HL-60 (cell line): Measurements from ENCODE around the gene DNAJC4.
A peak's percentile ranks its signal among the peaks of the same experiment; 100 is the strongest.

Experiments
- DNase-seq, 2 experiments: peaks; one replicate each; pipeline ENCODE4 v3.0.0-alpha.2; 2010 to 2020; ENCODE audit warnings: low read depth in 1 of 2, low spot score in 1 of 2
- H3K27ac ChIP-seq: fragments of 250-450 bp; sonication (Bioruptor Pico); replicated peaks from 2 replicates; pipeline ENCODE4 v1.5.1; 2020; ENCODE audit warnings: mild to moderate bottlenecking, moderate library complexity
- H3K27me3 ChIP-seq: fragments of 250-450 bp; sonication (Bioruptor Pico); 2 replicates; pipeline ENCODE4 v1.5.1; 2021; ENCODE audit warnings: mild to moderate bottlenecking, moderate library complexity; ENCODE audit not compliant: insufficient read depth, poor library complexity, severe bottlenecking
- H3K4me3 ChIP-seq: replicated peaks from 2 replicates; pipeline ENCODE4 v1.5.1; 2011; ENCODE audit warnings: mild to moderate bottlenecking, control low read depth, low read length; ENCODE audit not compliant: insufficient read depth
- CTCF ChIP-seq: IDR thresholded peaks from one replicate; pipeline ENCODE4 v1.5.1; 2011; ENCODE audit warnings: low read length, control low read depth, inconsistent platforms; ENCODE audit not compliant: insufficient read depth
- GABPA ChIP-seq: IDR thresholded peaks from 2 replicates; pipeline ENCODE4 v1.6.1; 2012; ENCODE audit warnings: low read depth
- POLR2AphosphoS5 ChIP-seq: IDR thresholded peaks from 2 replicates; pipeline ENCODE4 v1.6.1; 2012; ENCODE audit warnings: low read depth
- REST ChIP-seq: IDR thresholded peaks from 2 replicates; pipeline ENCODE4 v1.6.1; 2012; ENCODE audit warnings: low read depth; ENCODE audit not compliant: insufficient replicate concordance
- SPI1 ChIP-seq: IDR thresholded peaks from 2 replicates; pipeline ENCODE4 v1.6.1; 2012; ENCODE audit warnings: low read depth, mild to moderate bottlenecking, borderline replicate concordance

DNAJC4 gene

GRCh38 chr11:64240435-64241240 is 10.3 kb downstream of the DNAJC4 start, which contains the start of gene FKBP2:
Gene FKBP2 (plus strand): TSS chr11:64241095. CDS start chr11:64242388, 1,293 bp downstream.
- peak; percentile 95 to 97 for DNase-seq
- Histone ChIP-seq H3K4me3 (peak within 1 kb of the TSS; percentile 80), H3K27me3 (no peaks in the 10 kb centered on the region), H3K27ac (peak within 1 kb of the TSS; percentile 97)
- TF ChIP-seq POLR2AphosphoS5 (peak; percentile 81), SPI1 (no peak; the same call in 1 of the 2 replicates), CTCF (no peak), REST (peak; percentile 30), GABPA (peak; percentile 84)

GRCh38 chr11:64241241-64241490 is 10.8 kb downstream of the DNAJC4 start:
- peak overlapping the region; percentile 97 for H3K27ac ChIP-seq
- H3K4me3 ChIP-seq, result peak overlapping the region; percentile 80
- peak; percentile 98 to 100 for DNase-seq
- no peaks in the 10 kb centered on the region for H3K27me3 ChIP-seq
- no peak for TF ChIP-seq SPI1
- TF ChIP-seq CTCF, result no peak
- no peak for TF ChIP-seq POLR2AphosphoS5
- TF ChIP-seq GABPA, result no peak
- TF ChIP-seq REST, result no peak

- H3K27ac ChIP-seq, result peak overlapping the region; percentile 97
- no peaks in the 10 kb centered on the region for H3K27me3 ChIP-seq
- 0 out of 2 replicates have a peak, but pooled peaks have one; percentile 19 for TF ChIP-seq GABPA
- TF ChIP-seq POLR2AphosphoS5, result no peak
- peak overlapping the region; percentile 80 for H3K4me3 ChIP-seq
- peak in 1 of 2 experiments; percentile 39 for DNase-seq
Observed at GRCh38 chr11:64241491-64242374, 11.4 kb downstream of the DNAJC4 start.
